HepG2 (cell line): ENCODE measurements around the gene ADAMTS8. TPM values are rescaled to one million over a fixed set of nuclear protein-coding genes. Genes with fewer than 3 reads are reported as not detected.

Source experiments
- ATAC-seq: fragments of 200-7000 bp; cut with Tn5 transposase; 3 replicates; pipeline ENCODE4 v1.9.1; 2020; ENCODE audit warnings: mild to moderate bottlenecking, moderate library complexity
- BruUV-seq: library from RNA; stranded (reverse); fragments of 400-500 nt; replicated peaks from 2 replicates; lab custom pipeline; 2021; lab: Mats Ljungman, UMichigan
- CTCF ChIA-PET: fragments of 300-600 bp; formaldehyde crosslinking; extraction: SDS; loops from one replicate; lab custom pipeline; 2021; ENCODE audit warnings: low total read pairs, inconsistent platforms, low intra/inter-chr PET ratio; lab: Yijun Ruan, JAX
- POLR2A ChIA-PET: fragments of 350-600 bp; sonication (Branson Sonifier 250); formaldehyde crosslinking; loops from one replicate; lab custom pipeline; 2020; ENCODE audit warnings: antibody characterized with exemption, inconsistent platforms; lab: Yijun Ruan, JAX
- DNase-seq: peaks from one replicate; pipeline ENCODE4 v3.0.0-alpha.2; 2015; ENCODE audit warnings: low spot score
- FAIRE-seq: peaks from 3 replicates; lab custom pipeline; 2011; peaks lifted over from hg19 to GRCh38; lab: Jason Lieb, UNC
- H2AFZ ChIP-seq: one replicate; pipeline ENCODE4 v1.6.1; 2011; ENCODE audit warnings: low read length, inconsistent platforms
- H3K27ac ChIP-seq: fragments of 300-600 bp; 3 replicates; pipeline ENCODE4 v1.8.0; 2011; ENCODE audit warnings: mixed run types, mild to moderate bottlenecking, mixed read lengths, low read length, inconsistent platforms; ENCODE audit not compliant: insufficient read depth; ENCODE audit errors: extremely low read length
- H3K27me3 ChIP-seq, 2 experiments: fragments of 200-600 bp in 1 of 2; 2 replicates in 1 of 2; 3 replicates in 1 of 2; pipeline versions ENCODE4 v1.6.0 to v1.8.0; 2011; ENCODE audit warnings: low read length in 2 of 2, mild to moderate bottlenecking in 2 of 2, moderate library complexity in 2 of 2, inconsistent platforms in 1 of 2; ENCODE audit not compliant: insufficient read depth in 2 of 2, control insufficient read depth in 1 of 2
- H3K36me3 ChIP-seq, 2 experiments: fragments of 200-600 bp in 1 of 2; replicated peaks in 1 of 2; 2 replicates in 1 of 2; 3 replicates in 1 of 2; pipeline versions ENCODE4 v1.5.1 to v1.8.0; 2011; ENCODE audit warnings: low read length in 2 of 2, inconsistent platforms in 1 of 2; ENCODE audit not compliant: insufficient read depth in 2 of 2, control insufficient read depth in 1 of 2
- H3K4me1 ChIP-seq: 2 replicates; pipeline ENCODE4 v1.5.1; 2012; ENCODE audit warnings: low read length, inconsistent platforms; ENCODE audit not compliant: insufficient read depth
- H3K4me2 ChIP-seq: 2 replicates; pipeline ENCODE4 v1.6.0; 2011; ENCODE audit warnings: low read depth, low read length, inconsistent platforms
- H3K4me3 ChIP-seq, 3 experiments: fragments of 200-600 bp in 1 of 3; sonication (generic), shearing (Covaris generic) in 1 of 3; replicated peaks in 1 of 3; 2 replicates each; pipeline ENCODE4 v1.5.1; 2011 to 2016; ENCODE audit warnings: low read length in 3 of 3, inconsistent platforms in 2 of 3, low read depth in 2 of 3, mild to moderate bottlenecking in 2 of 3, control low read depth in 1 of 3, mixed read lengths in 1 of 3; ENCODE audit not compliant: insufficient read depth in 1 of 3
- H3K79me2 ChIP-seq: one replicate; pipeline ENCODE4 v1.6.1; 2011; ENCODE audit warnings: low read length, inconsistent platforms; ENCODE audit not compliant: insufficient read depth
- H3K9ac ChIP-seq: 2 replicates; pipeline ENCODE4 v1.6.0; 2011; ENCODE audit warnings: mild to moderate bottlenecking, low read depth, low read length, inconsistent platforms; ENCODE audit not compliant: insufficient read depth
- H3K9me3 ChIP-seq: 2 replicates; pipeline ENCODE4 v1.5.1; 2012; ENCODE audit warnings: mild to moderate bottlenecking, low read length
- H4K20me1 ChIP-seq: 2 replicates; pipeline ENCODE4 v1.6.0; 2011; ENCODE audit warnings: inconsistent platforms, mild to moderate bottlenecking, low read length, moderate library complexity; ENCODE audit not compliant: insufficient read depth
- KDM2A ChIP-seq: sonication (generic); formaldehyde crosslinking; IDR thresholded peaks from 2 replicates; pipeline ENCODE4 v1.4.0; 2020; ENCODE audit warnings: low read depth, missing genetic modification reagents, borderline replicate concordance
- MZF1 ChIP-seq: sonication (generic); formaldehyde crosslinking; IDR thresholded peaks from 2 replicates; pipeline ENCODE4 v1.8.1; 2023; ENCODE audit warnings: mild to moderate bottlenecking, missing genetic modification reagents, borderline replicate concordance
- RAD21 ChIP-seq: fragments of 450-650 bp; formaldehyde crosslinking; IDR thresholded peaks from 2 replicates; pipeline ENCODE4 v1.5.0; 2020; ENCODE audit warnings: mild to moderate bottlenecking
- SALL1 ChIP-seq: sonication (generic); formaldehyde crosslinking; IDR thresholded peaks from 2 replicates; pipeline ENCODE4 v1.8.0; 2022; ENCODE audit warnings: mild to moderate bottlenecking, missing genetic modification reagents
- SMC3 ChIP-seq: IDR thresholded peaks from 2 replicates; pipeline ENCODE4 v1.6.1; 2011; ENCODE audit warnings: low read length, improper control_type of control experiment
- STAG1 ChIP-seq: sonication (generic); formaldehyde crosslinking; IDR thresholded peaks from 2 replicates; pipeline ENCODE4 v1.4.0; 2020; ENCODE audit warnings: missing genetic modification reagents
- TEAD3 ChIP-seq: optimal IDR thresholded peaks from 2 replicates; pipeline ENCODE3; 2016; ENCODE audit warnings: borderline replicate concordance
- ZFY ChIP-seq: sonication (generic); formaldehyde crosslinking; IDR thresholded peaks from 2 replicates; pipeline ENCODE4 v1.4.0; 2020; ENCODE audit warnings: missing genetic modification reagents
- ZNF430 ChIP-seq: sonication (generic); formaldehyde crosslinking; IDR thresholded peaks from 2 replicates; pipeline ENCODE4 v1.9.0; 2021; ENCODE audit warnings: mild to moderate bottlenecking, missing genetic modification reagents
- WGBS: methylation state at CpG from one replicate; pipeline ENCODE4 v1.1.6; 2017; ENCODE audit warnings: low lambda C conversion rate; 5-methylcytosine and 5-hydroxymethylcytosine counted together
- in situ Hi-C: cut with HindIII; loops from 2 replicates; pipeline ENCODE4 v1.10.0; 2017; ENCODE audit warnings: low pct_unique_long_range_greater_than_20kb; ENCODE audit not compliant: extremely low pct_ligation_motif_present
- intact Hi-C: fragments of 100-400 bp; cut with micrococcal nuclease; formaldehyde crosslinking; loops from one replicate; pipeline ENCODE4 v1.10.0; 2022; ENCODE audit not compliant: unreplicated experiment
- polyA plus RNA-seq, 8 experiments: library from polyadenylated mRNA; depleted of rRNA in 3 of 8; stranded (reverse) in 7 of 8; unstranded in 1 of 8; fragments of >200 nt; fragmentation: Illumina TruSeq in 4 of 8; extraction: Trizol in 4 of 8; gene quantifications; 2 replicates each; pipeline versions ENCODE4 v1.2.1 to v1.2.3, GENCODE V29; 2011 to 2016; ENCODE audit warnings: low read depth in 4 of 8, missing spikeins in 1 of 8, mixed read lengths in 1 of 8; ENCODE audit not compliant: insufficient read depth in 1 of 8
- total RNA-seq, 5 experiments: library from RNA; depleted of rRNA; stranded (reverse); fragments of >200 nt; fragmentation: Illumina TruSeq; extraction: Trizol; gene quantifications; 2 replicates each; pipeline ENCODE4 v1.2.3, GENCODE V29; 2016; ENCODE audit warnings: low read depth in 1 of 5
- TF ChIP-seq, protein P1 (sequence below): sonication (generic); formaldehyde crosslinking; IDR thresholded peaks from 2 replicates; pipeline ENCODE4 v1.5.0; 2020; ENCODE audit warnings: mild to moderate bottlenecking, missing genetic modification reagents, moderate library complexity

Gene ADAMTS8
- total and polyA plus RNA-seq, 2 of the 13 experiments (the other 11 are each of a cell fraction or from before 2014, with no cell fraction given): not detected

DNA sequence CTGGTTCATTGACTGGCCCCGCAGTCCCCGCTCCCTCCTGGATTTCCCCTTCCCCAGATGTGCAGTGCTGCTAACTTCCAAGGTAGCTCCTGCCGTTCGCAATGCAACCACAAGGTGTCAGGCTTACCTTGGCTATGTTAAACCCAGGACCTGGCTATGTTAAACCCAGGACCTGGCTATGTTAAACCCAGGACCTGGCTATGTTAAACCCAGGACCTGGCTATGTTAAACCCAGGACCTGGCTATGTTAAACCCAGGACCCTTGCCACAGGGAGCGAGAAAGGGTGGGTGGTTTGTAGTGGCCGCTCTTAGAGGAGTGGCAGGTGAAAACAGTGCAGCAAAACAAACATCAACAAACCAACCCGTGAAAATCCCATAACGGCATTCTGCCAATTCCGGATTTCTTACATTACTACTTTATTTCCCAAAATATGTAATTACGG lies 2.9 kb upstream of the ADAMTS8 start:
- 28% methylated on average over 6 of the region's 10 CpGs for WGBS

More for the DNA sequence above, 2.9 kb upstream of the ADAMTS8 start:
- H3K9ac ChIP-seq: no peak overlapping the region
- BruUV-seq: no TSS peak
- DNase-seq: peak; percentile 55
- ATAC-seq: peak; percentile 76
- ChIA-PET CTCF (interaction anchor here (1.2 to 7.7 kb wide), 4 partner anchors 397 to 473 kb away, joined by 3 to 255 read pairs (median 61); no protein-coding TSS in a partner anchor), POLR2A (no interaction called here)
- H2AFZ ChIP-seq: no peak overlapping the region
- intact Hi-C loops (loop anchor here (1.0 kb wide), 1 partner anchor 218 kb away; no protein-coding TSS in a partner anchor), in situ Hi-C loops (loop anchor here (5.0 to 10.0 kb wide), 2 partner anchors 393 to 461 kb away; no protein-coding TSS in a partner anchor)
- H3K36me3 ChIP-seq: no peaks in the 10 kb centered on the region
- peak; percentile 54 for FAIRE-seq
- peak; percentile 31; the same call in 1 of the 2 replicates for TF ChIP-seq KDM2A (CRISPR knock-in tag)
- peak; percentile 91 for TF ChIP-seq STAG1 (CRISPR knock-in tag)
- TF ChIP-seq TEAD3 (CRISPR knock-in tag): peak; percentile 49
- TF ChIP-seq RAD21: peak; percentile 65
- peak; percentile 86 for TF ChIP-seq SMC3
- TF ChIP-seq ZFY: no peak
- TF ChIP-seq SALL1 (CRISPR knock-in tag): 0 out of 2 replicates have a peak, but pooled peaks have one; percentile 18
- TF ChIP-seq ZNF430 (CRISPR knock-in tag): no peak
- TF ChIP-seq, protein P1, sequence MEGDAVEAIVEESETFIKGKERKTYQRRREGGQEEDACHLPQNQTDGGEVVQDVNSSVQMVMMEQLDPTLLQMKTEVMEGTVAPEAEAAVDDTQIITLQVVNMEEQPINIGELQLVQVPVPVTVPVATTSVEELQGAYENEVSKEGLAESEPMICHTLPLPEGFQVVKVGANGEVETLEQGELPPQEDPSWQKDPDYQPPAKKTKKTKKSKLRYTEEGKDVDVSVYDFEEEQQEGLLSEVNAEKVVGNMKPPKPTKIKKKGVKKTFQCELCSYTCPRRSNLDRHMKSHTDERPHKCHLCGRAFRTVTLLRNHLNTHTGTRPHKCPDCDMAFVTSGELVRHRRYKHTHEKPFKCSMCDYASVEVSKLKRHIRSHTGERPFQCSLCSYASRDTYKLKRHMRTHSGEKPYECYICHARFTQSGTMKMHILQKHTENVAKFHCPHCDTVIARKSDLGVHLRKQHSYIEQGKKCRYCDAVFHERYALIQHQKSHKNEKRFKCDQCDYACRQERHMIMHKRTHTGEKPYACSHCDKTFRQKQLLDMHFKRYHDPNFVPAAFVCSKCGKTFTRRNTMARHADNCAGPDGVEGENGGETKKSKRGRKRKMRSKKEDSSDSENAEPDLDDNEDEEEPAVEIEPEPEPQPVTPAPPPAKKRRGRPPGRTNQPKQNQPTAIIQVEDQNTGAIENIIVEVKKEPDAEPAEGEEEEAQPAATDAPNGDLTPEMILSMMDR (CRISPR knock-in tag): peak; percentile 87
- TF ChIP-seq MZF1 (CRISPR knock-in tag): no peak
- no peak overlapping the region for H3K27ac ChIP-seq
- no peaks in the 10 kb centered on the region for H3K9me3 ChIP-seq
- no peak overlapping the region for H3K4me2 ChIP-seq
- H3K79me2 ChIP-seq: no peaks in the 10 kb centered on the region
- H3K4me3 ChIP-seq: no peak overlapping the region
- peaks cover 3 to 38% of the 10 kb centered on the region in 2 experiments; a peak in 4 of 5 replicates for H3K27me3 ChIP-seq
- H4K20me1 ChIP-seq: no peaks in the 10 kb centered on the region
- no peaks in the 10 kb centered on the region for H3K4me1 ChIP-seq
